Suprapubic skin (tissue), 3 donors: ENCODE results near the gene PPIE.

Source experiments
- CTCF ChIP-seq, 2 donors: fragments of 200-600 bp in 1 of 2; fragments of 450-650 bp in 1 of 2; sonication (generic) in 1 of 2; IDR thresholded peaks; one replicate each; pipeline ENCODE4 v1.5.1; 2016 to 2019; ENCODE audit warnings: antibody characterized with exemption in 2 of 2, mild to moderate bottlenecking in 1 of 2, moderate library complexity in 1 of 2
- EP300 ChIP-seq: sonication (generic); formaldehyde crosslinking; IDR thresholded peaks from one replicate; pipeline ENCODE4 v1.6.1; 2017; ENCODE audit warnings: antibody characterized with exemption

GRCh38 chr1:39759436-39759726 is 20.7 kb downstream of the PPIE start:
- TF ChIP-seq CTCF (IDR thresholded peaks at IDR 0.05), result no peak
- no peak for TF ChIP-seq EP300
